Measurements from ENCODE around the gene UBE2E3. TPM values are rescaled to one million over a fixed set of nuclear protein-coding genes. Genes with fewer than 3 reads are reported as not detected.
A peak's percentile ranks its signal among the peaks of the same experiment; 100 is the strongest.

Gene UBE2E3
- total and polyA plus RNA-seq, 2 donors from 2014 or later, result 78.7 to 86.9 TPM

GRCh38 chr2:180983468-180984242 lies 3.2 kb downstream of the UBE2E3 start:
- Histone ChIP-seq H3K27ac (ENCODE audit: low read depth in 2 of 2, low read length in 2 of 2) (peak overlapping the region; percentile 41 to 56), H3K4me3 (ENCODE audit: low read length in 3 of 3) (peak overlapping the region; percentile 42 to 50 (median 48)), H3K27me3 (ENCODE audit: control insufficient read depth, insufficient read depth, low read length) (no peaks in the 10 kb centered on the region), H3K9me3 (ENCODE audit: control insufficient read depth in 2 of 3, insufficient read depth in 1 of 3, low read length in 3 of 3) (no peaks in the 10 kb centered on the region), H3K4me1 (ENCODE audit: control insufficient read depth in 2 of 3, insufficient read depth in 2 of 3, low read depth in 1 of 3, low read length in 3 of 3) (peaks cover 8% of the 10 kb centered on the region in 3 donors), H3K36me3 (ENCODE audit: control insufficient read depth in 2 of 3, insufficient read depth in 3 of 3, low read length in 3 of 3) (no peaks in the 10 kb centered on the region), H3K9ac (ENCODE audit: low read length in 3 of 3) (peak overlapping the region in 2 of 3 donors; percentile 22 to 55)
- intact Hi-C loops (cut with DNase I), result no loop called here
- DNase-seq, result peak in 4 of 5 donors; percentile 46 to 93 (median 68)
- TF ChIP-seq CTCF (IDR thresholded peaks at IDR 0.05; ENCODE audit: borderline replicate concordance, extremely low read depth, insufficient read depth), result peak; percentile 14
- peak; percentile 87 for FAIRE-seq

- Histone ChIP-seq H3K9me3 (ENCODE audit: control insufficient read depth in 2 of 3, insufficient read depth in 1 of 3, low read length in 3 of 3) (no peaks in the 10 kb centered on the region), H3K4me1 (ENCODE audit: control insufficient read depth in 2 of 3, insufficient read depth in 2 of 3, low read depth in 1 of 3, low read length in 3 of 3) (peaks cover 8% of the 10 kb centered on the region in 3 donors), H3K27ac (ENCODE audit: low read depth in 2 of 2, low read length in 2 of 2) (no peak overlapping the region), H3K9ac (ENCODE audit: low read length in 3 of 3) (no peak overlapping the region), H3K27me3 (ENCODE audit: control insufficient read depth, insufficient read depth, low read length) (no peaks in the 10 kb centered on the region), H3K36me3 (ENCODE audit: control insufficient read depth in 2 of 3, insufficient read depth in 3 of 3, low read length in 3 of 3) (no peaks in the 10 kb centered on the region), H3K4me3 (ENCODE audit: low read length in 3 of 3) (peak overlapping the region in 1 of 3 donors; percentile 28)
- TF ChIP-seq CTCF (IDR thresholded peaks at IDR 0.05; ENCODE audit: borderline replicate concordance, extremely low read depth, insufficient read depth), result no peak
- intact Hi-C loops (cut with DNase I), result no loop called here
- DNase-seq (peak in 1 of 5 donors; percentile 26), FAIRE-seq (no peak)
These were observed 5.5 kb downstream of the UBE2E3 start for GRCh38 chr2:180985771-180986395.

- H3K9me3 ChIP-seq (ENCODE audit: control insufficient read depth in 2 of 3, insufficient read depth in 1 of 3, low read length in 3 of 3), result no peaks in the 10 kb centered on the region
- intact Hi-C loops (cut with DNase I), result no loop called here
- H3K36me3 ChIP-seq (ENCODE audit: control insufficient read depth in 2 of 3, insufficient read depth in 3 of 3, low read length in 3 of 3), result no peaks in the 10 kb centered on the region
- FAIRE-seq (no peak), DNase-seq (no peak)
- H3K27me3 ChIP-seq (ENCODE audit: control insufficient read depth, insufficient read depth, low read length), result no peaks in the 10 kb centered on the region
- no peak for TF ChIP-seq CTCF (IDR thresholded peaks at IDR 0.05; ENCODE audit: borderline replicate concordance, extremely low read depth, insufficient read depth)
- peaks cover 6 to 8% (median 8%) of the 10 kb centered on the region in 3 donors for H3K4me1 ChIP-seq (ENCODE audit: control insufficient read depth in 2 of 3, insufficient read depth in 2 of 3, low read depth in 1 of 3, low read length in 3 of 3)
- no peak overlapping the region for H3K4me3 ChIP-seq (ENCODE audit: low read length in 3 of 3)
- H3K27ac ChIP-seq (ENCODE audit: low read depth in 2 of 2, low read length in 2 of 2), result no peak overlapping the region
- H3K9ac ChIP-seq (ENCODE audit: low read length in 3 of 3), result no peak overlapping the region
These were observed 6.7 kb downstream of the UBE2E3 start for GRCh38 chr2:180987146-180987545.
